ENCODE results near the gene EFNB3. TPM values are rescaled to one million over a fixed set of nuclear protein-coding genes. Genes with fewer than 3 reads are reported as not detected.
A peak's percentile ranks its signal among the peaks of the same experiment; 100 is the strongest.

Gene EFNB3
- total and polyA plus RNA-seq, 2 of the 13 experiments (the other 11 are each of a cell fraction or from before 2014, with no cell fraction given): 0.07 to 0.25 TPM

- peak; percentile 69 for TF ChIP-seq ZNF687 (CRISPR knock-in tag; IDR thresholded peaks at IDR 0.05)
- peak; percentile 97 for TF ChIP-seq PRDM10 (CRISPR knock-in tag; IDR thresholded peaks at IDR 0.05; ENCODE audit: low read depth)
- 0 out of 2 replicates have a peak, but pooled peaks have one; percentile 28 for TF ChIP-seq ZNF350 (CRISPR knock-in tag; IDR thresholded peaks at IDR 0.05; ENCODE audit: borderline replicate concordance, low read depth)
- no peak for TF ChIP-seq ZNF281 (CRISPR knock-in tag; IDR thresholded peaks at IDR 0.05; ENCODE audit: borderline replicate concordance)
- TF ChIP-seq FOXJ3 (CRISPR knock-in tag; IDR thresholded peaks at IDR 0.05; ENCODE audit: borderline replicate concordance): no peak
- peak; percentile 64; the same call in 1 of the 2 replicates for TF ChIP-seq HDAC1 (CRISPR knock-in tag; IDR thresholded peaks at IDR 0.05)
- peak; percentile 29; the same call in 1 of the 2 replicates for TF ChIP-seq CREB1 (IDR thresholded peaks at IDR 0.05)
- TF ChIP-seq CREB1 (CRISPR knock-in tag; IDR thresholded peaks at IDR 0.05): peak; percentile 65; the same call in 1 of the 2 replicates
- TF ChIP-seq ZNF670 (CRISPR knock-in tag; IDR thresholded peaks at IDR 0.05; ENCODE audit: borderline replicate concordance): peak; percentile 12; the same call in 1 of the 2 replicates
- 0 out of 2 replicates have a peak, but pooled peaks have one; percentile 24 for TF ChIP-seq KDM5B (CRISPR knock-in tag; IDR thresholded peaks at IDR 0.05; ENCODE audit: borderline replicate concordance)
- no peak for TF ChIP-seq THYN1 (CRISPR knock-in tag; IDR thresholded peaks at IDR 0.05; ENCODE audit: borderline replicate concordance, low read depth)
- TF ChIP-seq THAP11 (CRISPR knock-in tag; IDR thresholded peaks at IDR 0.05): peak; percentile 93
- TF ChIP-seq ZNF138 (CRISPR knock-in tag; IDR thresholded peaks at IDR 0.05; ENCODE audit: low read depth): 0 out of 2 replicates have a peak, but pooled peaks have one; percentile 68
- TF ChIP-seq ZBTB43 (CRISPR knock-in tag; conservative IDR thresholded peaks at IDR 0.05): 0 out of 2 replicates have a peak, but pooled peaks have one; percentile 23
- peak; percentile 7 for TF ChIP-seq CBX1 (IDR thresholded peaks at IDR 0.05; ENCODE audit: low read depth)
Measured at GRCh38 chr17:7687072-7687907, 17.7 kb upstream of the EFNB3 start, which contains the start of gene TP53 (continued).

Data from HepG2 (cell line).